GOT3 (cell line): Measurements from ENCODE around the gene TCEA2.

Experiments
- DNase-seq: peaks from one replicate; lab custom pipeline; 2025; ENCODE audit warnings: mixed read lengths; lab: John Stamatoyannopoulos, UW

The TCEA2 gene

DNA sequence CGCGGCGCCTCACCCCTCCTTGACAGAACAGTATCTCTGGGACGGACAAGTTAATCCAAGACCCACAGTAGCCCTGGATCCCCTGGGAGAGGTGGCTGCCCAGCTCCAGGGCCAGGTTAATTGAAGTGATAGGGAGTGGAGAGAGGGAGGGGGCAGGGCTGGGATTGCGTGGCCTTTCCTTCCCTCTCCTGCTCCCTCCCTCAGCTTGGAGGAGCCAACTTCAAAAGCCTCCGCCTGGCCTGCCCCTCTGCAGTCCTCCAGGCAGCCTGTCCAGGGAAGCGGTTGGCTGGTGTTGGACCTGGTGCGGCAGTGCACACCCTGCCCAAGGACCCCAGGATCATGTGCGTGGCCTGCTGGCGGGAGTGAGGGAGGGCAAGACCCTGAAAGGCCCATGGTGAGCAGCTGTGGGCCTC is 27.1 kb upstream of the TCEA2 start, which contains the start of gene C20orf204:
TSS of gene C20orf204 (plus strand) at position 250 of the 413 bp plus-strand sequence. CDS start at position 392, 142 bp downstream.
- no peak for DNase-seq

DNA sequence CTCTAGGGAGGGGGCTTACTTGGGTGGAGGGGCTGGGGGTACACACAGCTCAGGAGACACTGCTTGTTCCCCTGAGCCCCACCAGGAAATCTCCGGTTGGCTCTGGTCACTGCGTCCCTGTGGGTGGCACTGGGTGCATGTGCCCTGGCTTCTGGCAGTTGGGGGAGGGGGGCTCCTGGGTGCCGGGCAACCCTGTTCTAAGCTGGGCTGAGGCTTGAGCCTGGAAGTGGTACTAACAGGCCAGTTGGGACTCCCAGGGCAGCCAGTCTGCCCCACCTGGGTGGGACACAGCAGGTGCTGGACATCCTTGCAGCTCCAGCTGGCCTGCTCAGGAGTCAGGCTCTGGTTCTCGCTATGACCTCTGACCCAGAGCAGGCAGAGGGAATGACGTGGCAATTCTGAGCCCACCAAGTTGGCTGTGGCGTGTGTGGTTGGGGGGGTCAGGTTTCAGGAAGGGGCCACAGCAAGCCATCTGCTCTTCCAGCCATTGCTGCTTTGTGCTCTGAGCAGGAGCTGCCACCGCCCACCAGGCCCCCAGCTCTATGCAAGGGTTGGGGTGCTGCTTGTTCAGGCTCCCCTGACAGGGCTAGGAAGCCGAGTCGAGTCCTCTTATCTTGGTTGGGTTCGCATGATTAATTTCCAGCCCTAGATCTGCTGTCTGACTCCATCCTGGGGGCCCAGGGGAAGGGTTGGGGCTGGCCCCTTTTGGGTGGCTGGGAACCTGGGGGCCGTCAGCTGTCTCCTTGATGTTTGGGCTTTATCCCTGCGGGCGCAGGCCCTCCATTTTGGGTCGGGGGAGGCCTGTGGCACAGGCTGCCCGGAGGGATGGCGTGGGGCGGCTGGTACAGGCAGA is 26.4 kb upstream of the TCEA2 start:
- no peak for DNase-seq

DNA sequence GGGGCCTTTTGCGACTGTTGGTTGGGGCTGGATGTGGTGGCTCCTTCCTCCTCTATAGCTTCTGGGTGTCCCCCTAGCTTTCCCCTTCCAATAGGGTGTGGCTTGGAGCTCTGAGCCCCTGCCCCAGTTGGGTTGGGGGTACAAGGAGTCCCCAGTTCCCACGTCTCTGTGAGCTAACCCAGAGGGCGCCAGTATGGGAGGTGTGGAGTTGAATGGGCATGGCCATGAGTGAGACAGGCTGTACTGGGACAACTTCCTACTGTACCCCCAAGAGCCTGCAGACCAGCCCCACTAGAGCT is 25.9 kb upstream of the TCEA2 start:
- DNase-seq = no peak

DNA sequence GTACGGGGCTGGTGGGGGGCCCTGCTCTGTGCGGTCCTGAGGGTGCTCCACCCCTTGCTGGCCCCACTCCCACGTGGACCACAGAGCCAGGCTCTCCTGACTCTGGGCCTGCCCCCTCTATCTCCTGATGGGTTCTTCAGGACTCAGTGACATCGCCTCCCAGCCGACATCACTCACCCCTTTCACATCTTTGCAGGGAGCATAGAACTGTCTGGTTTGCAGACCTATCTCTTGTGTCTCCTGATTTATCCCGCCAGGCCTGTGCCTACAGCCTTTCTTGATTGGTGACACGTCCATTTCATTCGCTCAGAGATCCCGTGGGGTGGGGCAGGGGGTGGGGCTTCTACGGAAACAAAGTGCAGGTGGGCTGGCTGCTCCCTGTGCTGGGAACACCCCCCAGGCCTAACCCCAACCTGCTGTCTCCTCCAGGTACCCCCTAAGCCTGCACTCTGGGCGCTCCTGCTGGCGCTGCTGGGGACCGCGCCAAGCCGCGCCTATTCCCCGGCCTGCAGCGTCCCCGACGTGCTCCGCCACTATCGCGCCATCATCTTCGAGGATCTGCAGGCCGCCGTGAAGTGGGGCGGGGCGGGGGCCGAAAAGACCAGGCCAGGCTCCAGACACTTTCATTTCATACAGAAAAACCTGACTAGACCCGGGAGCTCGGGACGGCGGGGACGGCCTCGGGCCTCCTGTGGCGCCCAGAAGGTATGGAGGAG is 25.3 kb upstream of the TCEA2 start:
- DNase-seq = no peak

DNA sequence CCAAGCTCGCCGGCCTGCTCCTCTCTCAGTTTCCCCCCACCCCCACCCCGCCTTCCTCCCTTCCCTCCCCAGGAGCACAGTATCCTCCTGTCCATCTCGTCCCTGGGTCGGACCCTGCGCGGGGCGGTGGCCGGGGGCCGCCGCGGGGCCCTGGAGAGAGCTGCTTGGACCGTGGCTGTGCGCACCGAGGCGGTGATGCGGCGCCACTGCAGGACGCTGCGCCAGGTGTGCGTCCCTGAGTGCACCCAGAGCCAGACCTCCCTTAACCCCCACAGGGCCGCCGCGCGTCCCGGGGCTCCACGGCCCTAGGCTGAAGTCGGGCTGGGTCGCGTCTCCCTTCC is 24.8 kb upstream of the TCEA2 start:
- DNase-seq = no peak

DNA sequence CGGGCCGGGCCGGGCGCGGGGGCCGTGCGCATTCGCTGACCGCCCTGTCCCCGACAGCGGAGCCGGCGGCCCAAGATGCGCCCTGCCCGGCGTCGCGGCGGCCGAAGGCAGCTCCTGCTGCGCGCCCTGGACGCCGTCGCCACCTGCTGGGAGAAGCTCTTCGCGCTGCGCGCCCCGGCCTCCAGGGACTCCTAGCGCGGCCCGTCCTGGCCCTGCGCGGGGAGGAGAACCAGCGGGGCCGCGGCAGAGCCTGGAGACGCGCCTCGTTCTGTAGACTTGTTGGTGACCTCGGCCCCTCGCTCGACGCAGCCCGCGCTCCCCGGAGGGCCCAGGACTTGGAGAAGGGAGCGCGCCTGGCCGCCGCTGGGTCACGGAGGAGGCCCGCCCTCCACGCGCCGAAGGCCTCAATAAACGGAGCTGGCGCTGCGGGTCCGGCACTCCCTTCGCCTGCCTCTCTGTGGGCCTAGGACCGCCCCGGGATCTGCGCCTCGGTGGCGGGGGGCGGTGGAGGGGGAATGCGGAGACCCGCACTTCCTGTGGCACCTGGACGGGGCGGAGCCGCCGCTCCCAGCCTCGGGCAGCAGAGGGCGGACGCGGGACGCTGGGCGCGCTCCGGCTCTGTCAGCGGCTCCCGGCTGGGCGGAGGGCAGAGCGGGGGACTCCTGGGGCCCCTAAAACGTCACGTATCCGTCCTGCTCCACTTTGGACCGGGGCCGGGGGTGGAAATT is 24.3 kb upstream of the TCEA2 start:
- no peak for DNase-seq

DNA sequence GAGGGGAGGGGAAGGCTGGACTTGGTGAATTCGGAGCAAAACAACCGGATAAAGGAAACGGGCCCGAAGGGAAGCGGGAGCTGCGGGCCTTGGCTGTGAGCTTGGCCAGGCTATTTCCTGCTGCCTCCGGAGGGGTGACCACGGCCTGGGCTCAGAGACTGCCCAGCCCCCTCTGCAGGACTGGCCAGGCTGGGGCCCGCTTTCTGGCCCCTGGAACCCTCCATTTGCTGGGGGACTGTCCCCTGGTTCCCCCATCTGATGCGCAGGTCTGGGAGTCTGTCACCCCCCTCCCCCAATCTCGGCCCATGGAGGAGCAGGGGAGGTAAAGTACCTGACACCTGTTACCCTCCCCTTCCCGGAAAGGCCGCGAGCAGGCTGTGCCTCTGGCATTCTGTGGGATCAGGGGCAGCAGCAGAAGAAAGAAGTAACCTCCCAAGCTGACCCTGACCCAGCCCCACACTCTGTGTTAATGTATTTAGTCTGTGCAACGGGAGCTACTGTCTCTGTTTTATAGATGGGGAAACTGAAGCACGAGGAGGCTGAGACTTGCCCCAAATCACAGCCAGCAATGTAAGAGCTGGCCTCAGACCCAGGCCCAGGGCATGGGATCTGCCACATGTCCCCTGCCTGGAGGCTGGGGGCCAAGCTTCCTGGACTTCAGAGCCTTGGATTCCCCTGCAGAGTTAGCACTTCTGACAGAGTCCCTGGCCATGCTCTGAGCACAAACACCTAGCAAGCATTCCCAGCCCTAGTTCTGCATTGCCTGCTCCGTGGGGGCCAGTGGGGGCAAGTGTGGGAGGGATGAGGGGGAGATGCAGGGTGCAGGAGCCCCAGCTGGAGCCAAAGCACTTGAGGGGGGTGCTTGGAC is 23.5 kb upstream of the TCEA2 start:
- no peak for DNase-seq

DNA sequence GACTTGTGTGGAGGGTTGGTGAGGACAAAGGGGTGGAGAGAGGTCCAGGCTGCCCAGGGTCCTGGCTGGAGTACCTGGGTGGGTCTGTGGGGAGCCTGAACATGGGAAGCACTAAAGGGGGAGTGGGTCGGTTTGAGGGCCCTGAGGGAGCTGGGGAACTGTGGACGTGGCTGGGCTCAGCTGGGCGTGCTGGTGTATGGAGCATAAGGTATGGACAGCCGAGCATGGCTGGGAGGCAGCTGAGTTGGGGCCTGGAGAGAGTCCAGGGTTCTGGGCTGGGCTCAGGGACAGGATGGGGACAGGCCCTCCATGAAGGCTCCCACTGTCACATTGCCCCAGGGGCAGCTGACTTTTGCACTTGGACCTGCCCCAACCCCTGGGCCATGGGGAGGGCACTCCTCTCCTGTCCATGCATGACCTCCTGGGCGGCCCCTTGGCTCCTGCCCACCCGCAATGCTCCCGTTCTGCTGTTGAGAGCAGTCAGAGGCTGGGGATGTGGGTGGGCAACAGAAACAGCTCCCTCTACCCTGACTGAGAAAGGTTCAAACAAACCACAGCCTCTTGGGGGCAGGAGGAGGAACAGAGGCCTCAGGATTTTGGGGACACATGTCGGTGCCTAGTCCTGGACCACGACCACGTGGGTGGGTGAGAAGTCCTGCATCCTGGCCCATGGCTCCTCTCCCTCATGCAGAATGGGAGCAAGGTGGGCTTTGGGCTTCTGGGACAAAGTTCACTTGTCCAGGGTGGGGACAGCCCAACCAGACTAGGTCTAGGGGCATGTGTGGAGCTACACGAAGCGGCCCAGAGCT is 22.6 kb upstream of the TCEA2 start:
- no peak for DNase-seq

DNA sequence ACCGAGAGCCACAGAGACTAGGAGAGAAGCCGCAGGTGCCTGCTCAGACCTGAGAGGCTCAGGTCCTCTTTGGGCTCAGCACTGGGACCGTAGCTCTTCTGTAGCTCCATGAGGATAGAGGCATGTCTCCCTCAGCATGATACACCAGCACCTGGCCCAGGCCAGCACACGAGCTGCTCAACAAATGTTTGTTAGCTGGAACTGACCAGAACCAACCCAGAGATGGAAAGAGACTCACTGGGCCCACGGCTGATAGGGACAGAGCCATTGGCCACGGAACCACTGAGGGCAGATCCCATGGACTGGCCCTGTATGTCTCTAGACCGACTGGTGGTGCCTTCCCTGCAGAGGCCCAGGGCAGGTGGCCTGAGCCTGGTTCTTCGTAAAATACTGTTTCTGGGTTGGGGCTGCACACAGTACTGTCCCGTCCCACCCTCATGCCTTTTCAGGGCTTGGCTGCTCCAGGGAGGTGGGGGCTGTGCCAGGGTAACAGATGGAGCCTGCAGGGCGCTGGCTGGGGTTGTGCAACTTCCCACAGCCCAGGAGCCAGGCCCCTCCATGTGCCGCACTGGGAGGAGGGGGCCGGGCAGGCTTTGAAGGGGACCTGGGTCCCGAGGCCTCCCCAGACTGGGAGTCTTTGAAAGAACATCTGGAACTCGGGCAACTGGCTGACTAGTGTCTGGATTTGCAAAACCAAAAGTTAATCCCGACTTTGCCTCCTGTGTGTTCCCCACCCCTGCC is 21.8 kb upstream of the TCEA2 start:
- no peak for DNase-seq

DNA sequence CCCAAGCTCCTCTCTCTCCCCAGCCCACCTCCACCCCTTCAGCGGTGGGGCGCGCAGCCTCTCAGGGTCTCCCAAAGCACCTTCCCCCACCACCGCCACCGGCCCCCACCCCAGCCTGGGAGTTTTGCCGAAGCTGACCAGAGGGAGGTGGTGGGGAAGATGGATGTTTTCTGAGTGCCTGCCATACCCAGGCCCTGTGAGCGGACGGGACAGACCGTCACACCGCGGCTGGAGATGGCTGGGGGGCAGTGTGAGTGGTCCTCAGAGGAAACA is 21.3 kb upstream of the TCEA2 start:
- no peak for DNase-seq

DNA sequence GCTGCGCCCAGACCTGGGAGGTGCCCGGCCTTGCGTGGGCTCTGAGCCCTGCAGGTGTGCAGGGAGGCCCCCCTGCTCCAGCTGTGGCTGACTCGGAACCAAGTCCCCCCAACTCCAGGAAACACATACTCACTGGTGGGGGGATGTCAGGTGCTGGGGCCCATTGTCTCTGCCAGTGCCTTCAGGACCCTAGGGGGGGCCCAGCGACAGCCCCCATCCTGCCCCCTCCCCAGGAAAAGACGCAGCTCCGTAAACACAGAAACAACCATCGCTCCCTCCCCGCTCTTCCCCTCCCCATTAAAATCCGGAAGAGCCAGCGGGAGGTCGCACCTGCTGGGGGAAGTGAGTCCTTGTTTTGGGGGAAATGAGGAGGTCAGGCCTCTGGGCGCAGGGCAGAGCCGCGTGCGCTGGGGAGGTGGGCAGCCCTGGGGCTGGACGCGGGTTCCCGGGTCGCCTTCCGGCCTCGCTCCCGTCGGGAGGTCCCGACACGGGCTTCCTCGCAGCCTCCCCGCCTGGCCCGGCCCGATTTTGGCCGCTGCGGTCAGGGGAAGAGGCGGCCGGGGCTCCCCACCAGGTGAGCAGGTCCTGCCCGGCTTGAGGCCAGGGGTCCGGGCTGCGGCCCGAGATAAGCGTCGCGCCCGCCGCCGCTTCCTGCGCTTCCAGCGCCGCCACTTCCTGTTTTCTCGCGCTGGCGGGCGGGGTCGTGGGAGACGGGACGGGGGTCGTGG is 20.8 kb upstream of the TCEA2 start:
- no peak for DNase-seq

DNA sequence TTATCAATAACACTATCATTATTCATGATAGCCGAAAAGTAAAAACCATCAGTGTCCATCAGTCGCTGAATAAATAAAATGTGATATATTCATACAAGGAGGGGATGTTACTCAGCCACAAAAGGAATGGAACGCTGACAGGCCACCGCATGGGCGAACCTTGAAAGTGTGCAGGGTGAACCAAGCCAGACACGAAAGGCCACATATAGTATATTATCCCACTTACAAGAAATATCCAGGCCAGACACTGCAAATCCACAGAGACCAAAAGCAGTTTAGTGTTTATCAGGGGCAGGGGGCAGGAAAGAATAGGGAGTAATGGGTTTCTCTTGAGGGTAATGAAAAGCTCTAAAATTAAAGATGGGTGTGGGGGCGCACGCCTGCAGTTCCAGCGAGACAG is 19.2 kb upstream of the TCEA2 start:
- no peak for DNase-seq

DNA sequence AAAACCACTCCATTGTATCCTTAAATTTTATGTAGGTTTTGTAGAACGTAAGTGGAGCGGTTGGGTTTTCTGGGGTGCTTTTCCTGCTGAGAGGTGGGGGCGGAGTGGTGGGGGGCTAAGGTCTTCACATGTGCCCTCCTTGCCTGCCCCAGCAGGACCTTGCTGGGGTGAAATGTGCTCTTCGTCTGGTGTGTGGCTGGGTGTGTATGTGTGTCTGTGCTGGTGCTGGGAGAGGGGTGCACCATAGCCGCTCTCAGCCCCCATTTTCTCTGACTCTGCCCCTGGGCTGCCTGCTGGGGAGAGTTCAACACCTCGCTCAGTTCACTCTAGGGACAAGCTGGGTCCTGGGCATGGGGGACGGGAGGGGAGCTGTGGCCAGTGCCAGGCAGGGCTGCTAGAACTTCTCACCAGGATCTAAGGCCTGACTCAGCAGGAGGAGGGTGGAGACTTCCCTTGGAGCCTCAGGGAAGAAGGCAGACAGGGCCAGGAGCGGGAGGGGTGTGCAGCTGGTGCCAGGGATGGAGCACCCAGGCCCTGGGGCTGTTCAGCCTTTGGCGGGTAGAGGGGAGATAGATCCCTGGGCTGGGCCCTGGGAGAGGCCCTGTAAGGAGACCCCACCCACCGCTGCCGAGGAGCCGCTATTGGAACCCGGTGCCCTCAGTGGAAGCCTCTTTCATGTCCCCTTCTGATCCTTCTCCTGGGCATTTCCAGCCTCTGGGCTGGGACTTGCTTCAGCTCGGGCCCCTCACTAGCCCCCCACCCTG is 18.3 kb upstream of the TCEA2 start:
- DNase-seq = no peak

DNA sequence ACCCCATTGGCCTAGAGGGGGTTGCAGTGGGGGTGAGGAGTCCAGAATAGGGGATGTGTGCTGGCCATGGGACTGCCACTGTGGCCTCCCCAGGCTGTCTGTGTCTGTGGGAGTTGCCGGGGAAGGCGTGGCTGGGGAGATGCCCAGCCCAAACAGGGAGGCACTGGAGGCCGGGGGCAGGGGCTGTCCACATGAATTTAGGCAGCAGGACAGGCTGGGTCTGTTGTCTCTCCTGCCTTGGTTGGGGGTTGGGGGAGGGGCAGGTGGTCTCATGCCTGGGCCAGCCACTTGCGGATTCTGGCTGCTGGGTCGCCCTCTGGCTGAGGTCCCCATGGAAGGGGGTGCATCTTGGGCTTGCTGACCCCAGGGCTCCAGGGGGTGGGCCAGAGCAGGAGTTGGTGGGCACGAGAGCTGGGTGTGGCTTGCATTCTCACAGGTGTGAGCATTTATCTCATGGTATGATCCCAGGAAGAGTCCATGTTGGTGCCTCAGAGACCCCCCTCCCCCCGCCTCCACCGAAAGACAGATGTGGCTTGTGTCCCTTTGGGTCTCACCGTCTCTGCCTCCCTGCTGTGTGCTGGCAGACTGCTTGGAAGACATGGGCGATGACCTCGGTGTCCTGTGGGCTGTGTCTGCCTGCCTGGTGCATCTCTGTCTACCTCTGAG is 17.5 kb upstream of the TCEA2 start:
- DNase-seq = no peak

DNA sequence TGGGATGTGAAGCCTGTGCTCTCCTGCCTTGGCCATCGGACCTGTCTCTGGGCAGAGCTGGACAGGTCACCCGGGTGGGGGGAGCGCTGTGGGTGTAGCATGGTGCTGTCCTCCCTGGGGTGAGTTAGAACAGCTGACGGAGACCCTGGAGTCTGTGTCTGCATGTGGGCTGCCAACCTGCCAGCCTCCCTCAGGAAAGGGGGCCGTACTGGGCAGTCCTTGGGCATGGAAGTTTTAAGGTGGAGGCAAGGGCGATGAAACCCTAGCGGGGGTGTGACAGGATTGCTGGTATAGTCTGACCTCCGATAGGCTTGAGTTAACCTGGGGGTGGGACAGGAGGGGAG is 16.0 kb upstream of the TCEA2 start:
- DNase-seq = no peak

DNA sequence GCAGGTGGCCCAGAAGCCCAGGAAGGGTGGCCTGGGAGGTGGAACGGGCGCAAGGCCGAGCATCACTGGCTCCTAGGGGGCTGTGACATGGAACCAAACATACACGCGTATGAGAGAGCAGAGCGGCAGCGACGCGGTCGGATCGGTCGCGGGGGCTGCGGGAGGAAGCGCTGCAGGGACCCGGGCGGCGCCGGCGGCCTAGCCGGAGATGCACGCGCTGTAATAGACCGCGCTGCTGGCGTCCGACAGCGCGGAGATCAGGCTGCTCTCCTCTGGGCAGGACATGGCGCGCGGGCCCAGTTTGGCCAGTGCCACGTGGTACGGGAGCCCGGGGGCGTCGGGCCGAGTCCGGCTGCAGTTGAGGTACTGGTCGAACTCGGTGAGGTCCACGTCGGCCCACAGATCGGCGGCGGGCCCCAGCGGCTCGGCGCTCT is 15.0 kb upstream of the TCEA2 start:
- no peak for DNase-seq

DNA sequence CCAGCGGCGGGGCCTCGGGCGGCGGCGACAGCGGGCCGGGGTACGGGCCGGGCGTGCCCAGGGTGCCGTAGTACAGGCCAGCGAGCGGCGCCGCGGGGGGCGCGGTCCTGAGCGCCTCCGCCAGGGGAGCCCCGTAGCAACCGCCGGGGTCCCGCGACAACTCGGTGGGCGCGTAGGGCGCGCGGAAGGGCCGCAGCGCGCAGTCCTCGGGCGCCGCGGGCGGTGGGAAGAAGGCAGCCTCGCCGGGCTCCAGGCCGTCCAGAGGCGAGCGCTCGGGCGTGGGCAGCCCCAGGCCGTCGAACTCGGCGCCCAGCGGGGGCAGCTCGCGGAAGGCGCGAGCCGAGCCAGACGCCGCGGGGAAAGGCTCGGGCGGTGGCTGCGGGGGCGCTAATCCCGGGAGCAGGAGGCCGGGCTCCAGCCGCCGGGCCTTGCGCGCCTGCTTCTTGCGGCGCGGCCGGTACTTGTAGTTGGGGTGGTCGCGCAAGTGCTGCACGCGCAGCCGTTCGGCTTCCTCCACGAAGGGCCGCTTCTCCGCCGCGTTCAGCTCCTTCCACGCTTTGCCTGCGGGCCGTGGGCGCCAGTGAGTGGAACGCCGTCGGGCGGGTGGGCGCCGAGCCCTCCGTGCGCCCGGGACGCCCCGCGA is 14.5 kb upstream of the TCEA2 start:
- no peak for DNase-seq
